CD4-positive, alpha-beta T cell treated with Interferon gamma for 1 hour (primary cell): ENCODE measurements around the gene ADAMTS2.

Experiments
- DNase-seq: peaks from one replicate; pipeline ENCODE4 v3.0.0-alpha.2; 2020

The ADAMTS2 gene

GRCh38 chr5:179276838-179277395, 68.3 kb downstream of the ADAMTS2 start:
- DNase-seq = no peak

GRCh38 chr5:179275941-179276837, 69.1 kb downstream of the ADAMTS2 start:
- no peak for DNase-seq

GRCh38 chr5:179275381-179275878, 69.8 kb downstream of the ADAMTS2 start:
- DNase-seq = no peak

- no peak for DNase-seq
Measured at GRCh38 chr5:179274321-179275315, 70.6 kb downstream of the ADAMTS2 start.

- no peak for DNase-seq
Measured at GRCh38 chr5:179273441-179274145, 71.7 kb downstream of the ADAMTS2 start.

- no peak for DNase-seq
Measured at GRCh38 chr5:179273073-179273435, 72.2 kb downstream of the ADAMTS2 start.

- no peak for DNase-seq
Measured at GRCh38 chr5:179272326-179273072, 72.8 kb downstream of the ADAMTS2 start.

- no peak for DNase-seq
Measured at GRCh38 chr5:179271821-179272325, 73.4 kb downstream of the ADAMTS2 start.

- DNase-seq = no peak
Measured at GRCh38 chr5:179271428-179271734, 73.9 kb downstream of the ADAMTS2 start.

GRCh38 chr5:179270581-179271427, 74.5 kb downstream of the ADAMTS2 start:
- no peak for DNase-seq

GRCh38 chr5:179269781-179270543, 75.3 kb downstream of the ADAMTS2 start:
- DNase-seq = no peak

GRCh38 chr5:179268966-179269693, 76.1 kb downstream of the ADAMTS2 start:
- no peak for DNase-seq

- no peak for DNase-seq
Measured at GRCh38 chr5:179268399-179268952, 76.8 kb downstream of the ADAMTS2 start.

GRCh38 chr5:179267671-179268083, 77.6 kb downstream of the ADAMTS2 start:
- DNase-seq = no peak

- DNase-seq = no peak
Measured at GRCh38 chr5:179267071-179267670, 78.1 kb downstream of the ADAMTS2 start.

GRCh38 chr5:179266291-179267070, 78.8 kb downstream of the ADAMTS2 start:
- no peak for DNase-seq

- DNase-seq = no peak
Measured at GRCh38 chr5:179265514-179266290, 79.6 kb downstream of the ADAMTS2 start.
